ENCODE data around the gene GRM7.
A peak's percentile ranks its signal among the peaks of the same experiment; 100 is the strongest.

The GRM7 gene

GRCh38 chr3:7484636-7485035 is 623.7 kb downstream of the GRM7 start:
- DNase-seq (ENCODE audit: insufficient read length, low spot score) (no peak), FAIRE-seq (no peak)
- no peak for TF ChIP-seq POLR2A (IDR thresholded peaks at IDR 0.05; ENCODE audit: low read depth, low read length)

GRCh38 chr3:7487763-7488162 is 626.8 kb downstream of the GRM7 start:
- DNase-seq (ENCODE audit: insufficient read length, low spot score) (no peak), FAIRE-seq (no peak)
- TF ChIP-seq POLR2A (IDR thresholded peaks at IDR 0.05; ENCODE audit: low read depth, low read length) = no peak

- no peak for FAIRE-seq
- no peak for TF ChIP-seq POLR2A (IDR thresholded peaks at IDR 0.05; ENCODE audit: low read depth, low read length)
- DNase-seq (ENCODE audit: insufficient read length, low spot score) = no peak
Observed at GRCh38 chr3:7489417-7489816, 628.5 kb downstream of the GRM7 start.

- TF ChIP-seq POLR2A (IDR thresholded peaks at IDR 0.05; ENCODE audit: low read depth, low read length) = no peak
- DNase-seq (ENCODE audit: insufficient read length, low spot score) = no peak
- no peak for FAIRE-seq
Observed at GRCh38 chr3:7498715-7499114, 637.8 kb downstream of the GRM7 start.

- TF ChIP-seq POLR2A (IDR thresholded peaks at IDR 0.05; ENCODE audit: low read depth, low read length) = no peak
- DNase-seq (ENCODE audit: insufficient read length, low spot score) (no peak), FAIRE-seq (no peak)
Observed at GRCh38 chr3:7503431-7503830, 642.5 kb downstream of the GRM7 start.

- FAIRE-seq (peak; percentile 43), DNase-seq (ENCODE audit: insufficient read length, low spot score) (no peak)
- no peak for TF ChIP-seq POLR2A (IDR thresholded peaks at IDR 0.05; ENCODE audit: low read depth, low read length)
Observed at GRCh38 chr3:7504886-7505775, 644.2 kb downstream of the GRM7 start.

- TF ChIP-seq POLR2A (IDR thresholded peaks at IDR 0.05; ENCODE audit: low read depth, low read length) = no peak
- FAIRE-seq (no peak), DNase-seq (ENCODE audit: insufficient read length, low spot score) (no peak)
Observed at GRCh38 chr3:7506606-7507180, 645.8 kb downstream of the GRM7 start.

- DNase-seq (ENCODE audit: insufficient read length, low spot score) = no peak
- no peak for TF ChIP-seq POLR2A (IDR thresholded peaks at IDR 0.05; ENCODE audit: low read depth, low read length)
- no peak for FAIRE-seq
Observed at GRCh38 chr3:7508821-7509220, 647.9 kb downstream of the GRM7 start.

GRCh38 chr3:7512048-7512447 is 651.1 kb downstream of the GRM7 start:
- TF ChIP-seq POLR2A (IDR thresholded peaks at IDR 0.05; ENCODE audit: low read depth, low read length) = no peak
- DNase-seq (ENCODE audit: insufficient read length, low spot score) (no peak), FAIRE-seq (no peak)

- DNase-seq (ENCODE audit: insufficient read length, low spot score) = no peak
- FAIRE-seq = no peak
- no peak for TF ChIP-seq POLR2A (IDR thresholded peaks at IDR 0.05; ENCODE audit: low read depth, low read length)
Observed at GRCh38 chr3:7518026-7518425, 657.1 kb downstream of the GRM7 start.

- DNase-seq (ENCODE audit: insufficient read length, low spot score) (no peak), FAIRE-seq (no peak)
- TF ChIP-seq POLR2A (IDR thresholded peaks at IDR 0.05; ENCODE audit: low read depth, low read length) = no peak
Observed at GRCh38 chr3:7518456-7518855, 657.5 kb downstream of the GRM7 start.

- DNase-seq (ENCODE audit: insufficient read length, low spot score) (no peak), FAIRE-seq (no peak)
- no peak for TF ChIP-seq POLR2A (IDR thresholded peaks at IDR 0.05; ENCODE audit: low read depth, low read length)
Observed at GRCh38 chr3:7520059-7520458, 659.1 kb downstream of the GRM7 start.

- FAIRE-seq (no peak), DNase-seq (ENCODE audit: insufficient read length, low spot score) (no peak)
- TF ChIP-seq POLR2A (IDR thresholded peaks at IDR 0.05; ENCODE audit: low read depth, low read length) = no peak
Observed at GRCh38 chr3:7520593-7520992, 659.7 kb downstream of the GRM7 start.

GRCh38 chr3:7536510-7536909 is 675.6 kb downstream of the GRM7 start:
- no peak for DNase-seq (ENCODE audit: insufficient read length, low spot score)
- FAIRE-seq = no peak
- TF ChIP-seq POLR2A (IDR thresholded peaks at IDR 0.05; ENCODE audit: low read depth, low read length) = no peak

GRCh38 chr3:7536921-7537320 is 676.0 kb downstream of the GRM7 start:
- TF ChIP-seq POLR2A (IDR thresholded peaks at IDR 0.05; ENCODE audit: low read depth, low read length) = no peak
- FAIRE-seq (no peak), DNase-seq (ENCODE audit: insufficient read length, low spot score) (no peak)
